HEK293 (cell line): Measurements from ENCODE around the gene ORAI2.

Experiments used
- CTCF ChIA-PET: fragments of 350-600 bp; formaldehyde crosslinking; extraction: SDS; loops from one replicate; lab custom pipeline; 2021; ENCODE audit warnings: antibody characterized with exemption; lab: Yijun Ruan, JAX
- POLR2A ChIA-PET: fragments of 300-600 bp; formaldehyde crosslinking; extraction: SDS; loops from one replicate; lab custom pipeline; 2020; ENCODE audit warnings: antibody characterized with exemption, inconsistent platforms; lab: Yijun Ruan, JAX
- H3K27ac ChIP-seq: fragments of 200-500 bp; sonication (Bioruptor generic); 2 replicates; pipeline ENCODE4 v1.5.1; 2014; ENCODE audit warnings: low read depth, low read length, control low read depth, inconsistent platforms; ENCODE audit errors: extremely low read depth
- H3K36me3 ChIP-seq, 2 experiments: fragments of 200-500 bp in 1 of 2; sonication (Bioruptor generic) in 1 of 2; 1 replicate in 1 of 2; 2 replicates in 1 of 2; pipeline ENCODE4 v1.5.1; 2014 to 2017; ENCODE audit warnings: inconsistent platforms in 2 of 2, low read length in 2 of 2; ENCODE audit not compliant: control insufficient read depth in 2 of 2, insufficient read depth in 1 of 2
- H3K4me1 ChIP-seq: fragments of 200-500 bp; sonication (Bioruptor generic); 2 replicates; pipeline ENCODE4 v1.5.1; 2014; ENCODE audit warnings: mild to moderate bottlenecking, low read length, inconsistent platforms; ENCODE audit not compliant: control insufficient read depth, insufficient read depth
- H3K4me3 ChIP-seq: 2 replicates; pipeline ENCODE4 v1.5.1; 2011; ENCODE audit warnings: low read depth, mild to moderate bottlenecking, control low read depth, low read length, moderate library complexity
- H3K9me3 ChIP-seq: fragments of 200-500 bp; sonication (Bioruptor generic); 2 replicates; pipeline ENCODE4 v1.5.1; 2014; ENCODE audit warnings: low read depth, low read length, inconsistent platforms; ENCODE audit not compliant: control insufficient read depth, insufficient read depth
- BCL11A ChIP-seq: fragments of 450-650 bp; formaldehyde crosslinking; IDR thresholded peaks from 2 replicates; pipeline ENCODE4 v1.5.1; 2016; ENCODE audit warnings: low read depth, missing biosample characterization, missing genetic modification characterization
- FEZF1 ChIP-seq: fragments of 450-650 bp; formaldehyde crosslinking; IDR thresholded peaks from 2 replicates; pipeline ENCODE4 v1.5.1; 2016; ENCODE audit warnings: missing biosample characterization, missing genetic modification characterization
- GLIS1 ChIP-seq: fragments of 450-650 bp; formaldehyde crosslinking; IDR thresholded peaks from 2 replicates; pipeline ENCODE4 v1.5.1; 2016; ENCODE audit warnings: missing biosample characterization, missing genetic modification characterization
- GLIS2 ChIP-seq: fragments of 450-650 bp; formaldehyde crosslinking; IDR thresholded peaks from 2 replicates; pipeline ENCODE4 v1.5.1; 2016; ENCODE audit warnings: missing biosample characterization, missing genetic modification characterization
- OVOL3 ChIP-seq: fragments of 450-650 bp; formaldehyde crosslinking; IDR thresholded peaks from 2 replicates; pipeline ENCODE4 v1.5.1; 2016; ENCODE audit warnings: missing biosample characterization, missing genetic modification characterization
- SETDB1 ChIP-seq: IDR thresholded peaks from one replicate; pipeline ENCODE4 v1.6.1; 2017; ENCODE audit warnings: mild to moderate bottlenecking, low read length, moderate library complexity, mixed read lengths; ENCODE audit not compliant: insufficient read length
- SP7 ChIP-seq: fragments of 450-650 bp; formaldehyde crosslinking; IDR thresholded peaks from 2 replicates; pipeline ENCODE4 v1.5.1; 2016; ENCODE audit warnings: missing biosample characterization, missing genetic modification characterization
- ZBTB11 ChIP-seq: fragments of 450-650 bp; formaldehyde crosslinking; conservative IDR thresholded peaks from 2 replicates; pipeline ENCODE4 v1.5.1; 2016; ENCODE audit warnings: low read depth, missing biosample characterization, missing genetic modification characterization
- ZBTB17 ChIP-seq: fragments of 450-650 bp; formaldehyde crosslinking; IDR thresholded peaks from 2 replicates; pipeline ENCODE4 v1.5.1; 2016; ENCODE audit warnings: missing biosample characterization, missing genetic modification characterization
- ZBTB44 ChIP-seq: fragments of 450-650 bp; IDR thresholded peaks from 2 replicates; pipeline ENCODE4 v1.5.1; 2018; ENCODE audit warnings: missing biosample characterization, mild to moderate bottlenecking, missing genetic modification characterization
- ZBTB8A ChIP-seq: fragments of 450-650 bp; formaldehyde crosslinking; IDR thresholded peaks from 2 replicates; pipeline ENCODE4 v1.5.1; 2016; ENCODE audit warnings: missing biosample characterization, missing genetic modification characterization
- ZFP37 ChIP-seq: fragments of 450-650 bp; formaldehyde crosslinking; IDR thresholded peaks from 2 replicates; pipeline ENCODE4 v1.5.1; 2016; ENCODE audit warnings: missing biosample characterization, missing genetic modification characterization
- ZNF10 ChIP-seq: fragments of 450-650 bp; formaldehyde crosslinking; IDR thresholded peaks from 2 replicates; pipeline ENCODE4 v1.5.1; 2017; ENCODE audit warnings: missing biosample characterization, missing genetic modification characterization
- ZNF341 ChIP-seq: fragments of 450-650 bp; formaldehyde crosslinking; IDR thresholded peaks from 2 replicates; pipeline ENCODE4; 2016; ENCODE audit warnings: low read depth, missing biosample characterization, missing genetic modification characterization
- ZNF398 ChIP-seq: fragments of 450-650 bp; formaldehyde crosslinking; IDR thresholded peaks from 2 replicates; pipeline ENCODE4 v1.5.1; 2017; ENCODE audit warnings: missing biosample characterization, missing genetic modification characterization
- ZNF423 ChIP-seq: fragments of 450-650 bp; formaldehyde crosslinking; IDR thresholded peaks from 2 replicates; pipeline ENCODE4 v1.5.1; 2016; ENCODE audit warnings: missing biosample characterization, missing genetic modification characterization
- ZNF629 ChIP-seq: fragments of 450-650 bp; formaldehyde crosslinking; IDR thresholded peaks from 2 replicates; pipeline ENCODE4 v1.5.1; 2017; ENCODE audit warnings: missing biosample characterization, missing genetic modification characterization
- ZNF670 ChIP-seq: fragments of 450-650 bp; formaldehyde crosslinking; IDR thresholded peaks from 2 replicates; pipeline ENCODE4 v1.5.1; 2016; ENCODE audit warnings: missing biosample characterization, missing genetic modification characterization, low read depth
- ZNF707 ChIP-seq: fragments of 450-650 bp; formaldehyde crosslinking; IDR thresholded peaks from 2 replicates; pipeline ENCODE4 v1.5.1; 2016; ENCODE audit warnings: missing biosample characterization, missing genetic modification characterization
- ZNF76 ChIP-seq: fragments of 450-650 bp; formaldehyde crosslinking; IDR thresholded peaks from 2 replicates; pipeline ENCODE4; 2016; ENCODE audit warnings: low read depth, missing biosample characterization, missing genetic modification characterization, borderline replicate concordance
- ZSCAN16 ChIP-seq: fragments of 450-650 bp; formaldehyde crosslinking; IDR thresholded peaks from 2 replicates; pipeline ENCODE4 v1.5.1; 2016; ENCODE audit warnings: missing biosample characterization, missing genetic modification characterization
- ZSCAN23 ChIP-seq: fragments of 450-650 bp; formaldehyde crosslinking; IDR thresholded peaks from 2 replicates; pipeline ENCODE4 v1.5.1; 2016; ENCODE audit warnings: missing biosample characterization, missing genetic modification characterization
- TF ChIP-seq, protein P1 (sequence below): fragments of 450-650 bp; formaldehyde crosslinking; IDR thresholded peaks from 2 replicates; pipeline ENCODE4 v1.5.1; 2016; ENCODE audit warnings: missing biosample characterization, missing genetic modification characterization, low read depth
- TF ChIP-seq, protein P2 (sequence below): fragments of 450-650 bp; IDR thresholded peaks from 2 replicates; pipeline ENCODE4 v1.5.1; 2018; ENCODE audit warnings: missing biosample characterization, missing genetic modification characterization

ORAI2 gene

GRCh38 chr7:102436118-102436517 lies 2.7 kb downstream of the ORAI2 start:
- H3K36me3 ChIP-seq, result peaks cover 16 to 24% of the 10 kb centered on the region in 2 experiments; a peak in 2 of 3 replicates
- ChIA-PET CTCF (no interaction called here), POLR2A (no interaction called here)
- no peaks in the 10 kb centered on the region for H3K9me3 ChIP-seq
- H3K27ac ChIP-seq, result no peak overlapping the region
- no peak overlapping the region for H3K4me3 ChIP-seq
- no peak for TF ChIP-seq ZNF423 (tag by site-specific recombination)
- TF ChIP-seq ZBTB17 (tag by site-specific recombination), result no peak
- TF ChIP-seq ZNF341 (tag by site-specific recombination), result no peak
- no peak for TF ChIP-seq ZNF76 (tag by site-specific recombination)
- no peak for TF ChIP-seq OVOL3
- no peak for TF ChIP-seq ZSCAN16 (tag by site-specific recombination)
- TF ChIP-seq ZBTB44 (tag by site-specific recombination), result no peak
- TF ChIP-seq, protein P1, sequence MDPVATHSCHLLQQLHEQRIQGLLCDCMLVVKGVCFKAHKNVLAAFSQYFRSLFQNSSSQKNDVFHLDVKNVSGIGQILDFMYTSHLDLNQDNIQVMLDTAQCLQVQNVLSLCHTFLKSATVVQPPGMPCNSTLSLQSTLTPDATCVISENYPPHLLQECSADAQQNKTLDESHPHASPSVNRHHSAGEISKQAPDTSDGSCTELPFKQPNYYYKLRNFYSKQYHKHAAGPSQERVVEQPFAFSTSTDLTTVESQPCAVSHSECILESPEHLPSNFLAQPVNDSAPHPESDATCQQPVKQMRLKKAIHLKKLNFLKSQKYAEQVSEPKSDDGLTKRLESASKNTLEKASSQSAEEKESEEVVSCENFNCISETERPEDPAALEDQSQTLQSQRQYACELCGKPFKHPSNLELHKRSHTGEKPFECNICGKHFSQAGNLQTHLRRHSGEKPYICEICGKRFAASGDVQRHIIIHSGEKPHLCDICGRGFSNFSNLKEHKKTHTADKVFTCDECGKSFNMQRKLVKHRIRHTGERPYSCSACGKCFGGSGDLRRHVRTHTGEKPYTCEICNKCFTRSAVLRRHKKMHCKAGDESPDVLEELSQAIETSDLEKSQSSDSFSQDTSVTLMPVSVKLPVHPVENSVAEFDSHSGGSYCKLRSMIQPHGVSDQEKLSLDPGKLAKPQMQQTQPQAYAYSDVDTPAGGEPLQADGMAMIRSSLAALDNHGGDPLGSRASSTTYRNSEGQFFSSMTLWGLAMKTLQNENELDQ (tag by site-specific recombination), result no peak
- TF ChIP-seq GLIS2 (tag by site-specific recombination), result no peak
- no peak for TF ChIP-seq BCL11A (tag by site-specific recombination)
- no peak for TF ChIP-seq ZNF670 (tag by site-specific recombination)
- TF ChIP-seq SETDB1, result no peak
- no peak for TF ChIP-seq ZNF10 (tag by site-specific recombination)
- TF ChIP-seq ZBTB11 (tag by site-specific recombination), result no peak
- no peak for TF ChIP-seq FEZF1 (tag by site-specific recombination)
- TF ChIP-seq ZSCAN23, result no peak
- H3K4me1 ChIP-seq, result peaks cover 15% of the 10 kb centered on the region

GRCh38 chr7:102439963-102440795 lies 6.8 kb downstream of the ORAI2 start:
- POLR2A ChIA-PET, result interaction anchor here (0.9 to 1.4 kb wide), 2 partner anchors 10 to 35 kb away, joined by 4 read pairs; no protein-coding TSS in a partner anchor
- Histone ChIP-seq H3K4me1 (no peaks in the 10 kb centered on the region), H3K27ac (no peak overlapping the region), H3K36me3 (peaks cover 16 to 32% of the 10 kb centered on the region in 2 experiments; a peak in 2 of 3 replicates), H3K4me3 (no peak overlapping the region), H3K9me3 (no peaks in the 10 kb centered on the region)
- CTCF ChIA-PET, result interaction anchor here (0.5 kb wide), 1 partner anchor 14 kb away, joined by 3 read pairs; no protein-coding TSS in a partner anchor
- TF ChIP-seq GLIS1 (tag by site-specific recombination), result 0 out of 2 replicates have a peak, but pooled peaks have one; percentile 20
- TF ChIP-seq SP7 (tag by site-specific recombination), result peak; percentile 19; the same call in 1 of the 2 replicates
- no peak for TF ChIP-seq ZNF707 (tag by site-specific recombination)
- TF ChIP-seq ZNF629, result 0 out of 2 replicates have a peak, but pooled peaks have one; percentile 12
- TF ChIP-seq ZBTB8A (tag by site-specific recombination), result no peak
- TF ChIP-seq, protein P2, sequence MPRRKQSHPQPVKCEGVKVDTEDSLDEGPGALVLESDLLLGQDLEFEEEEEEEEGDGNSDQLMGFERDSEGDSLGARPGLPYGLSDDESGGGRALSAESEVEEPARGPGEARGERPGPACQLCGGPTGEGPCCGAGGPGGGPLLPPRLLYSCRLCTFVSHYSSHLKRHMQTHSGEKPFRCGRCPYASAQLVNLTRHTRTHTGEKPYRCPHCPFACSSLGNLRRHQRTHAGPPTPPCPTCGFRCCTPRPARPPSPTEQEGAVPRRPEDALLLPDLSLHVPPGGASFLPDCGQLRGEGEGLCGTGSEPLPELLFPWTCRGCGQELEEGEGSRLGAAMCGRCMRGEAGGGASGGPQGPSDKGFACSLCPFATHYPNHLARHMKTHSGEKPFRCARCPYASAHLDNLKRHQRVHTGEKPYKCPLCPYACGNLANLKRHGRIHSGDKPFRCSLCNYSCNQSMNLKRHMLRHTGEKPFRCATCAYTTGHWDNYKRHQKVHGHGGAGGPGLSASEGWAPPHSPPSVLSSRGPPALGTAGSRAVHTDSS (tag by site-specific recombination), result no peak
- TF ChIP-seq ZNF398 (tag by site-specific recombination), result no peak
- TF ChIP-seq ZFP37, result 0 out of 2 replicates have a peak, but pooled peaks have one; percentile 36
